GM18909 (cell line): ENCODE data around the gene MEGF9.
"Not testable (repeated sequence)": the region's sequence is repeated elsewhere in the genome, so short reads cannot be mapped to it uniquely, and the experiment has no call there.

Experiments used
- ATAC-seq: cut with Tn5 transposase; IDR thresholded peaks from one replicate; pipeline ENCODE4 v1.9.1; 2021; ENCODE audit warnings: mild to moderate bottlenecking; ENCODE audit not compliant: unreplicated experiment, poor library complexity

The MEGF9 gene

DNA sequence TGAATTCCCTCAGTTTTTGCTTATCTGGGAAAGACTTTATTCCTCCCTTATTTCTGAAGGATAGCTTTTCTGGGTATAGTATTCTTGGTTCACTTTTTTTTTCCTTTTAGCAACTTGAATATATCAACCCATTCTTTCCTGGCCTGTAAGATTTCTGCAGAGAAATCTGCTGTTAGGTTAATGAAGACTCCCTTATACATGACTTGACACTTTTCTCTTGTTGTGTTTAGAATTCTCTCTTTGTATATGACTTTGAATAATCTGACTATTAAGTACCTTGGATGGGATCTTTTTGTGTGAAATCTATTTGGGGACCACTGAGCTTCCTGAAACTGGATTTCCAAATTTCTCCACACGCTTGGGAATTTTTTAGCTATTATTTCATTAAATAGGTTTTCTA lies 79.3 kb downstream of the MEGF9 start:
- no peak for ATAC-seq

DNA sequence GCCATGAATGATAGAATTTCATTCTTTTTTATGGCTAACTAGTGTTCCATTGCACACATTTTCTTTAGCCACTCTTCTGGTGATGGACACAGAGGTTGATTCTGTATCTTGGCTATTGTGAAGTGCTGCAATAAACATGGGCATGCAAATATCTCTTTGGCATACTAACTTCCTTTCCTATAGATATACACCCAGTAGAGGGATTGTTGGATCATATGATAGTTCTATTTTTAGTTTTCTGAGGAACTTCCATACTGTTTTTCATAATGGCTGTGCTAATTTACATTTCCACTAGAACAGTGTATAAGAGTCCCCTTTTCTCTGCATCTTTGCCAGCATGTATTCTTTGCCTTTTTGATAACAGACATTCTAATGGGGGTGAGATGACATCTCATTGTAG lies 83.9 kb downstream of the MEGF9 start:
- ATAC-seq = no peak

DNA sequence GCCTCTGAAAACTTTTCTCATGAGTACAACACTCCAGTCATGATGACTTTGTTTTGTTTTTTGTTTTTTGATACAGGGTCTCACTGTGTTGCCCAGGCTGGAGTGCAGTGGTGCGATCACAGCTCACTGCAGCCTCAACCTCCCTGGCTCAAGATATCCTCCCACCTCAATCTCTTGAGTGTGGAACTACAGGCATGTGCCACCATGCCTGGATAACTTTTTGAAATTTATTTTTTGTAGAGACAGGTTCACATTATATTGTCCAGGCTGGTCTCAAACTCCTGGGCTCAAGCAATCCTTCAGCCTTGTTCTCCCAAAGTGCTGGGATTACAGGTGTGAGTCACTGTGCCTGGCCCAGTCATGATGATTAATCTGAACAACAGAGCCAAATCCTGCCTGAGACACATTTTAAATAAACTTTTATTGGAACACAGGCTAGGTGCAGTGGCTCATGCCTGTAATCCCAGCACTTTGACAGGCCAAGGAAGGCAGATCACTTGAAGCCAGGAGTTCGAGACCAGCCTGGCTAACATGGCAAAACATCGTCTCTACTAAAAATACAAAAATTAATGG lies 85.3 kb downstream of the MEGF9 start:
- not testable (repeated sequence) for ATAC-seq

DNA sequence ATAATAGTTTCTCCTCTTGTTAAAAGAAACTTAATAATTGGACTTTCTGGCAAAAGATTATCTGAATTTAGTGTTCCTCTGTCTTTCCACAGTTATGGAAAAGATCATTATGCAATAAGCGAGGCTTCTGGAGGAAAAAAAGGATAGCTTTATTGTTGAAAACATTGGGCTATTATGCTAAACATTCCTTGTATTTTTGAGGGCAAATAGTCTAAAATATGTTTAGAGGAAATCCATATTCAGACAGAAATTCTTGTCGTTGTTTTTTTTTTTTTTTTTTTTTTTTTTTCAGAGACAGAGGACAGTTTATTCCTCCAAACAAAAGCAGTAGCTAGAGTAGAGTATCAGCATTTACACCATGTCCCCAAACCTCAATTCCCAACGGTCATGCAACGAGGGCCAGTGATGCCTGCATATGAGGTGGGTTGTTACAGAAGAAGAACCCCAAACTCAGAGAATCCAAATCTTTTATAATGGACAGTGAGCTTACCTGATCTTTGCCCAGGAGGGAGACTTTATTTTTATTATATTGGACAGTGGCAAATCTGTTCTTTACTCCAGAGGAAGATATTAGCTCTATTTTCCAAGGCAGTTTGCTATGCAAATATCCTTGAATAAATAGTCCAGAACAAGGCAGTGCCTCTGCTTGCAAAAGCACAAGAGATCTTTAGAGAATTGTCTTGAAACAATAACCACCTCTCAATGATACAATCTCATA lies 85.9 kb downstream of the MEGF9 start:
- ATAC-seq = no peak

DNA sequence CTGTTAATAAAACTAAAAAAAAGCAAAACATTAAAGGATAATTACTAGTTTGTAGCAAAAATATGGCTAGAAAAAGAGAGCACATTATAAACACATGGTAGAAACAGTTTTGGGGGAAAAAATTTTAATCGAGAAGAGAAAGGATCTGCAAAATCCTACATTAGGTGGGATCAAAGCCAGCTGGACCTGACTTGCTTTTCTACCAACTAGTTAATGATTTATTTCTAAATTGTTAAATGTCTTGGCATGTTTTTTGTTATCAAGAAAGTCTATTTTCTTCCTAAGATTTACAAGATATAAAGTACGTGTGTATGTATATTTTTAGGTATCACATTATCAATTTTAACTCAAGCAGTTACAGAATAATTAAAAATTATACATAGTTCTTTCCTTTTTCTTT lies 87.2 kb downstream of the MEGF9 start:
- no peak for ATAC-seq

DNA sequence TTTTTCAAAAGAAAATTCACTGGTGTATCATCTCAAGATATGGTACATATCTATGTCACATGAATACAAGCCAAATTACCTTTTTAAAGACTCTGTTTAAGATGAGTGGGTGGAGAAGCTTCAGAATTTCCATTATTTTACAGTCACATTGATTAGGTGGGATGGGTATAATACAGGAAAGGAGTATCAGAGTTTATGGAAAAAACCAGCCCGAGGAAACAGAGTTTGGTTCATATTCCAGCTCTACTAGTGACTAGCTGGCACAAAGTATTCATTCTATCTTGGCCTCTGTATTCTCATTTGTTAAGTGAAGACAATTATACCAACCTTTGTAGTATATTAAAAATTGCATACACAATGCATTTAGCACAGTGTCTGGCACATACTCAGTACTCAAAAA lies 87.8 kb downstream of the MEGF9 start:
- ATAC-seq = no peak

DNA sequence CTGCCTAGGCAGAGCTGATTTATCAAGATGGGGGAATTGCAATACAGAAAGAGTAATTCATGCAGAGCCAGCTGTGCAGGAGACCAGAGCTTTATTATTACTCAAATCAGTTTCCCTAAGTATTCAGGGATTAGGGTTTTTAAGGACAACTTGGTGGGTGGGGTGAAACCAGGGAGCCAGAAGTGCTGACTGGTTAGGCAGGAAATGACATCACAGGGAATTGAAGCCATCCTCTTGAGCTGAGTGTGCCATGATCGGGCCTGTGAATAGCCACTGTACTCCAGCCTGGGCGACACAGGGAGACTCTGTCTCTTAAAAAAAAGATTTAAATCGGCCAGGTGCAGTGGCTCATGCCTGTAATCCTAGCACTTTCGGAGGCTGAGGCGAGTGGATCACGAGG lies 89.0 kb downstream of the MEGF9 start:
- ATAC-seq = no peak

DNA sequence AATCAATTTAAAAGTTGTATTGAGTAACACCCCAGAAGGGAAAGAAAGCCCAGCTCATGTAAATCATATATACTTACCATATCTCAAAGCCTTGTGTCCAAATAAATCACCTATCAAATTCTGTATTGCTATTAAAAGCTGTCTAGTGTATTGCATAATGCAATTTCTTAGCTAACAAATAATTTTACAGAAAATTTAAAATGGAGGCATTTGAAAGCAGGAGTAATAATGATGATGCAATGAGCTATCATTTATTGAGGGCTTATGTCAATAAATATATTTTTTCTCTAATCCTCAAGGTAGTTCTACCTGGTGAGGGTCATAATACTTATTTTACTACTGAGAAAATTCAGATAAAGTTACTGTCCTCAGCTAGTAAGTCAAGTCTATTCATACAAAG lies 91.5 kb downstream of the MEGF9 start:
- no peak for ATAC-seq

DNA sequence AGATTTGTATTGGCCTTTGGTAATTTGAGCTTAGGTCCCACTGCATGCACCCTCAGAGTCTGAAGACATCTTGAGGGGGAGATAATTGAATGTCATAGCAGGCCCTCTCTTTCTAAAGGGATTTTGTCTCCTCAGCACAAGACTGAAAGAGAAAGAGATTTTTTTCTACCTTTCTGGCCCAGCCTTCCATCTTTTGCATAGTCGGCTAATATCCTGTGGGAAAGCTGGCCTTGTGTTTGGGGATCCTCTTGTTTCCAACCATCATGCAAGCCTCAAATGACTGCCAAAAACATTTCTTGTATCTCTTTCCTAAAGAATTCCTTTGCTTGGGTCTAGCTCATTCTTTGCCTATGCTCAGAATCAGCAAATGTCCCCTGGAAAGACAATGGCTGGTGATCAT lies 92.3 kb downstream of the MEGF9 start:
- ATAC-seq = no peak

DNA sequence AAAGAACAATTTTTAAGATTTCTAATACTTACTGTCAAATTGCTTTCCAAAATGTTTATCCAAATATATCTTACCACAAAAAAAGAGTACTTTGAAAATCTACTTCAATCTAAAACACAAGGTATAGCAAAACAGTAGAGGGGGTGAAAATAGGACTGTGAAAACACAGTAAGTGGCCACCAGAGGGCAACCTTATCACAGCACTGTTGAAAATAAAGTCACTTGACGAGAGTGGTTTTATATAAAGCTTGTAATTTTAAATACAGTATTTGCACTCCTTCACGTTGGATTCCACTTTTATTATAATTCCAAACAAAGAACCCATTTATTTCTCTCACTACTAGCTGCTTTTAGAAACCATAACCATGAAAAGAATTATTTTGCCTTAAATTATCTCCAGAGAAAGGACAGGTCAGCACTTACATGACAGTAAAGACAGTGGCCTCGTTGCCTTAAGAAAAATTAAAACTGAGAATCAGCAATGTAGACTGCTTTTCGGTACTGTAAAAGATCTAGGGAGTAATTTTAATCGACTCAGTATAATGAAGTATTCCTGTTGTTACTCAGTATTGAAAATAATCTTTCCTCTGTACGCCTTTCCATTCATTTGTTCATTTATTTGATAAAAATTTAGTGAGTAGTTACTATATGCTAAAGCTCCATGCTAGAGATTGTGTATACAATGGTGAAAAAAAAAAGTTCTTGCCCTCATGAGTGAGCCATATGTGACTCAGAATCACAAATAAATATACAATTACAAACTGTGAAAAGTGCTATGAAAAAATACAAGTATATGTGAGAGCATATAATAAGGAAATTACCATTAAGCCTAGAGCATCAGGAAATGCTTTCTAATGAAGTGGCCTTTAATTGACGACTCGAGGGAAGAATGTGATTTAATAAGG lies 94.3 kb downstream of the MEGF9 start:
- ATAC-seq = no peak

DNA sequence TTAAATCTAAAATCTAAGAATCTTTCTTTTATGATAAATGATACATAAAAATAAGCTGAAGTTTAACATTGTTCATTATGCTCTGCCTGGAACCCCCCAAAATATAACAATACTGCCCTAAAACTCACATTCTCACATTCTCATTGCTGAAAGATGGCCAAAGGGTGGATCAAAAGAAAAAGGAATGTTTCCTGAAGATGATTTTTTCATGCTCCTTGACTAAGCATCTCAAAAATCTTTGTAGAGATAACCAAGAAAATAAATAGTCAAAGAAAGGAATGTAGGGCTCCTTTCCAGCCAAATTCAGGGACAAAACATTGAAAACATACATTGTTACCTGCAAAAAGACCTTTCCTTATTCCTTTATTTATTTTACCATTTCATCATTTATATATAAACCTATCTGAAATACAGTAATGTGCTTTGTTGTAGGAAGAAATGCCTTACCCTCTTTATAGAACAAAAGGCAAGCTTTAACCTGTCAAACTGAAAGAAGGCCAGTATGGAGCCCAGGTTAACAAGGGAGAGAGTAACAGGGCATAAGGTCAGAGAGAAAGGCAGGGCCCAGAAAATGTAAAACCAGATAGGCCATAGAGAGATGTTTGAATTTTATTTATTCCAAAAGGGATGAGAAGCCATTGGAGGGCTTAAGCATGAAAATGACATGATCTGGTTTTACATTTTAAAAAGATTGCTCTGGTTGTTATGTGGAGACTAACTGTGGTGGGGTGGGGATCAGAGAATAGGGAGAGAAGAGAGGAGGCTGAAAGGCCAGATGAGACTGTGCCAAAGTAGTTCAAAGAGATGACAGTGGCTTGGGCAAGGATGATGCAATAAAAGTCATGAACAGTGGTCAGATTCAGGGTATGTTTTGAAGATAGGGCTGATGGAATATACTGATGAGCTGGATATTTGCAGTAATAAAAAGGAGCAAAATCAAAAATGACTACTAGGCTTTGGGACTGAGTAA lies 97.0 kb downstream of the MEGF9 start:
- no peak for ATAC-seq

DNA sequence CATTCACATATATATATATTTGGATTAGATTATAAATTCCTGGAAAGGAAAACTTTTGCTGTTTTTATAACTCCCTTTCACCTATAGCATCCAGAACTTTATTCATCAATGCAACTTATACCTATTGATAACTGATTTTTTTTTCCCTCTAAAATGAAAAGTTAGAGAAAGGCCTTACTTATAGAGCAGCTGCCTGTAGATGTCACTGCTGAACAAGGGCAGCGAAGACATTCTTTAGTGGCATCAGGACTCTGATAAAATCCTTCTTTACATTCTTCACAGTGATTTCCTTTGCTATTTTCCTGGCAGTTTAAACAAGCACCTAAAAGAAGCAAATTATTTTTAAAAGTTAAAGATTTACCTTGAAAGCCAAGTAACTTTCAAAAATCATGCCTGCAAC lies 102.1 kb downstream of the MEGF9 start:
- no peak for ATAC-seq

DNA sequence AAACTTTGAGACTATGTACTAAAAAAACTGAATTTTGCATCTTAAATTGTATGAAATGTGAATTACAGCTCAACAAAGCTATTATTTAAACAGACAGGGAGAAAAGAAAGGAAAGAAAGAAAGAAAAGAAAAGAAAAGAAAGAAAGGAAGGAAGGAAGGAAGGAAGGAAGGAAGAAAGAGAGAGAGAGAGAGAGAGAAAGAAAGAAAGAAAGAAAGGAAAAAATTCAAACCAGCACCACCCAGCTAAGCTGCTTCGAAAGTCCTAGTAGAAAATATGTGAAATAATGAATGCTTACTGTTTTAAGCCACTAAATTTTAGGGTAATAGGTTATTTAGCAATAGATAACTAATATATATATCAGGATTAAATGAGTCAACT lies 102.6 kb downstream of the MEGF9 start:
- no peak for ATAC-seq

DNA sequence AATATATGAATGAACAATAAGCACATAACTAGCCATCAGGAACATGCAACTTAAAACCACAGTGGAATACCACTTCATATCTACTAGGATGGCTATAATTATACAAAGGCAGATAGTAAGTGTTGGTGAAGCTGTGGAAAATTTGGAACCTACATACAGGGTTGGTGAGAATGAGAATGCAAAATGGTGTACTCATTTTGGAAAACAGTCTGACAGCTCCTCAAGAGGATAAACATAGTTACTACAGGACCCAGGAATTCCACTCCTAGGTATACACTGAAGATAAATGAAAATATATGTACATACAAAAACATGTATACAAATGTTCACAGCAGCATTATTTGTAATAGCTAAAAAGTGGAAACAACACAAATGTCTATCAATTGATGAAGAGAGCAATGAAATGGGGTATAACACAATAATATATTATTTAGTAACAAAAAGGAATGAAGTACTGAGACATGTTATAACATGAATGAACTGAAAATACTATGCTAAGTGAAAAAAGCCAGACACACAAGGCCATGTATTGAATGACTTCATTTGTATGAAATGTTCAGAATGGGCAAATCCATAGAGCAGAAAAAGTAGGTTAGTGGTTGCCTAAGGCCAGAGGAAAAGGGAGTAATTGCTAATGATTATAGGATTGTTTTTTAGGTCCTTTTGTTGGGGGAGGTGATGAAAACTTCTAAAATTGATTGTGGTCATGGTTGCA lies 103.1 kb downstream of the MEGF9 start:
- ATAC-seq = no peak

DNA sequence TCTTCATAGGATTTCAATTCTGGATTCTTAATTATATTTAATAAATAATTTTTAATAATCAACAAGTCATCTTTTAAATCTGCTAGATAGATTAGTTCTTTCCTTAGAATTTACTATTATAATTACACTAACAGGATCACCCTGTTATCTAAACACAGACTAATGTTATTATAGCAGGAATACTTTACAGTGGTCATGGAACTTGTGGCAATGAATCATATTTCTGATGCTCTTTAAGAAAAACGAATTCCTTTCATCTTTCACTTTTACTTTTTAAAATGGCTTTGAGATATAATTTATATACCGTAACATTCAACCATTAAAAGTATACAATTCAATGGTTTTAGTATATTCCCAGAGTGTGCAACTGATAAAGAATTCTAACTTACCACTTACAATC lies 104.6 kb downstream of the MEGF9 start:
- ATAC-seq = no peak

DNA sequence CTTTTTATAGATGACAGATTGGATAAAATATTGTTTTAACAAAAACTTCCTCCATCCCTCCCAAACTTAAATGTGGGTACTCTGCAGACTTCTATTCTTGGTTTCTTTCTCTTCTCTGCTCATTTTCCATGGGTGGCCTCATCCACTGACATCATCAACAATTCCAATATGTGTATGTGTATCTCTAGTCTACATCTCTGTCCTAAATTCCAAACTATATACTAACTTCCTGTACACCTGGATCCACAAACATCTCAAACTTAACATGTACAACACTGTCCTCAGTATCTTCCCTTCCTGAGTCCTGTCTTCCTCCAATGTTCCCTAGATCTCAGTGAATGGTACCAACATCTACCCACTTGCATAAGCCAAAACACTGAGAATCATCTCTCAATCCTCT lies 105.8 kb downstream of the MEGF9 start:
- no peak for ATAC-seq

DNA sequence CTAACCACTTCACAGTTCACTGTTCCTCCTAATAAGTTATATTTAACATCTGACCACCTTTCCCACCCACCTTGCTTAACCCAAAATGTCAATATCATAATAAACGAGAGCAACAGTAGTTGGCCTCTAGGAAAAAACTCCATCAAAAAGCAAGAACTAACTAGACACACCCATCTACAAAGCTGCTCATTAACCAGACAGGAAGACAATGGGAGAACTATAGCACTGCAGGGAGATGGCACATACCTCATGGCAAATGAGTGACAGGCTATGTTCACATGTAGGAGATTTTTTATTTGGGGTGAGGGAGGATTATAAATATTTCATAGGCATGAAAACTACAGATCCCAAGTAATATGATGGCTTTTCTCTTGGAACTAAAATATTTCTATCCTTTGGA lies 110.7 kb downstream of the MEGF9 start:
- no peak for ATAC-seq

DNA sequence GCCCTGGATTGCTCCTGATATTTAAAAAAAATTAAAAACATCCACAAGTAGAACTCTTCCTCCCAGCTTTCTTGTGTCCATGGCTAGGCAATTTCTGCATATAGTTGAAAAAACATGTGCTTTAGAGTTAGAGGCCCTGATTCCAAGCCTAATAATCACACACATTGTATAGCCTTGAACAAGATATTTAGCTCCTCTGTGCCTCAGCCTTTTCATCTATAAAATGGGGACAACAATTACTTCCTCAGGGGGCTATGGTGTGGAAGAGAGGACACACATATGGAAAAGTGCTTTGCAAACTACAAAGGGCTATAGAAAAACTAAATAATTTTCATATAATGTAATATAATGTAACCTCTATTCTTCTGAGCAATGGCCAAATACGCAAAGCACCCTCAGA lies 111.3 kb downstream of the MEGF9 start:
- no peak for ATAC-seq

DNA sequence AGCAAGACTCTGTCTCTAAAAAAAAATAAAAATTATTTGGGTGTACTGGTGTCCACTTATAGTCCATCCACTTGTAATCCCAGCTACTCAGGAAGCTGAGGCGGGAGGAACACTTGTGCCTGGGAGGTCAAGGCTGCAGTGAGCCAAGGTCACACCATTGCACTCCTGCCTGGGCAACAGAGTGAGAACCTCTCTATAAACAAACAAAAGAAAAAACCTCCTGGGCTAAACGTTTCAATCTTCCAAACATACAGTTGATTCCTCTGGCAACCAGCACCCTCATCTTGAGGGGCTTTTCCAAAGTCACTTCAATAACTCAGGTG lies 120.4 kb downstream of the MEGF9 start:
- ATAC-seq = no peak
